ENCODE data around the gene CCDC88C.
A peak's percentile ranks its signal among the peaks of the same experiment; 100 is the strongest.

CCDC88C gene

GRCh38 chr14:91354221-91354916 lies 63.3 kb downstream of the CCDC88C start:
- no peak overlapping the region for H4K91ac ChIP-seq (ENCODE audit: low read depth, low read length, poor library complexity)
- no peak overlapping the region for H2BK120ac ChIP-seq (ENCODE audit: low read depth, low read length)
- no peak overlapping the region for H3K4me3 ChIP-seq (ENCODE audit: low read length in 2 of 2)
- no peak overlapping the region for H3K27ac ChIP-seq (replicated peaks; ENCODE audit: low read length)
- H3K4ac ChIP-seq (ENCODE audit: low read length), result no peak overlapping the region
- no peak overlapping the region for H2BK15ac ChIP-seq (ENCODE audit: low read length)
- H3K9ac ChIP-seq (ENCODE audit: low read depth, low read length, poor library complexity), result no peak overlapping the region
- no peak overlapping the region for H2AFZ ChIP-seq (ENCODE audit: low read length)
- H3K36me3 ChIP-seq (replicated peaks in 1 of 2; ENCODE audit: control insufficient read depth in 2 of 2, insufficient read depth in 2 of 2, low read length in 2 of 2), result peaks cover 5 to 29% of the 10 kb centered on the region in 2 donors
- no peak for DNase-seq (ENCODE audit: low spot score)
- no peak overlapping the region for H3K14ac ChIP-seq (ENCODE audit: low read length)
- no peak overlapping the region for H3K18ac ChIP-seq (ENCODE audit: low read length)
- H2BK5ac ChIP-seq (ENCODE audit: low read length), result no peak overlapping the region
- H2AK5ac ChIP-seq (ENCODE audit: low read depth, low read length), result no peak overlapping the region
- no peaks in the 10 kb centered on the region for H3K27me3 ChIP-seq (ENCODE audit: control insufficient read depth in 3 of 3, insufficient read depth in 3 of 3, low read depth in 1 of 3, low read length in 3 of 3)
- H3K4me2 ChIP-seq (ENCODE audit: insufficient read depth, low read length, poor library complexity, severe bottlenecking), result no peak overlapping the region
- H3K4me1 ChIP-seq (ENCODE audit: control insufficient read depth in 2 of 2, insufficient read depth in 1 of 2, low read depth in 1 of 2, low read length in 2 of 2), result peaks cover 25 to 32% of the 10 kb centered on the region in 2 donors
- no peak overlapping the region for H3K23ac ChIP-seq (ENCODE audit: low read depth, low read length, poor library complexity)
- H4K8ac ChIP-seq (ENCODE audit: low read depth, low read length), result no peak overlapping the region
- H3K9me3 ChIP-seq (replicated peaks in 1 of 2; ENCODE audit: control insufficient read depth in 2 of 2, insufficient read depth in 1 of 2, low read depth in 1 of 2, low read length in 2 of 2), result no peaks in the 10 kb centered on the region
- WGBS, 2 donors (ENCODE audit: extremely low coverage in 2 of 2, insufficient read length in 2 of 2, insufficient replicate concordance in 1 of 2), result no CpG with 5 or more reads among the region's 14 CpGs
- H3K79me1 ChIP-seq (ENCODE audit: low read depth, low read length), result peaks cover 8% of the 10 kb centered on the region
- no peak overlapping the region for H2BK12ac ChIP-seq (ENCODE audit: low read length)

- no peak for DNase-seq (ENCODE audit: low spot score)
- no peak overlapping the region for H3K27ac ChIP-seq (replicated peaks; ENCODE audit: low read length)
These were observed 64.6 kb downstream of the CCDC88C start for GRCh38 chr14:91352728-91353692.

GRCh38 chr14:91352053-91352452 lies 65.6 kb downstream of the CCDC88C start:
- Histone ChIP-seq H3K4me3 (ENCODE audit: low read length in 2 of 2) (no peak overlapping the region), H2BK5ac (ENCODE audit: low read length) (no peak overlapping the region), H3K14ac (ENCODE audit: low read length) (no peak overlapping the region), H3K9ac (ENCODE audit: low read depth, low read length, poor library complexity) (no peak overlapping the region), H3K9me3 (replicated peaks in 1 of 2; ENCODE audit: control insufficient read depth in 2 of 2, insufficient read depth in 1 of 2, low read depth in 1 of 2, low read length in 2 of 2) (no peaks in the 10 kb centered on the region), H2AFZ (ENCODE audit: low read length) (peak overlapping the region; percentile 36), H3K4ac (ENCODE audit: low read length) (no peak overlapping the region), H2BK120ac (ENCODE audit: low read depth, low read length) (no peak overlapping the region), H2BK12ac (ENCODE audit: low read length) (peak overlapping the region; percentile 14), H3K27me3 (ENCODE audit: control insufficient read depth in 3 of 3, insufficient read depth in 3 of 3, low read depth in 1 of 3, low read length in 3 of 3) (no peaks in the 10 kb centered on the region), H3K4me2 (ENCODE audit: insufficient read depth, low read length, poor library complexity, severe bottlenecking) (no peak overlapping the region), H3K79me1 (ENCODE audit: low read depth, low read length) (peaks cover 8% of the 10 kb centered on the region), H3K36me3 (replicated peaks in 1 of 2; ENCODE audit: control insufficient read depth in 2 of 2, insufficient read depth in 2 of 2, low read length in 2 of 2) (peaks cover 2 to 13% of the 10 kb centered on the region in 2 donors), H3K4me1 (ENCODE audit: control insufficient read depth in 2 of 2, insufficient read depth in 1 of 2, low read depth in 1 of 2, low read length in 2 of 2) (peaks cover 28 to 32% of the 10 kb centered on the region in 2 donors), H3K18ac (ENCODE audit: low read length) (peak overlapping the region; percentile 54), H3K27ac (replicated peaks; ENCODE audit: low read length) (peak overlapping the region; percentile 43), H3K23ac (ENCODE audit: low read depth, low read length, poor library complexity) (no peak overlapping the region), H4K91ac (ENCODE audit: low read depth, low read length, poor library complexity) (no peak overlapping the region), H2AK5ac (ENCODE audit: low read depth, low read length) (peak overlapping the region; percentile 82), H2BK15ac (ENCODE audit: low read length) (no peak overlapping the region), H4K8ac (ENCODE audit: low read depth, low read length) (peak overlapping the region; percentile 68)
- no peak for DNase-seq (ENCODE audit: low spot score)
- WGBS, 2 donors (ENCODE audit: extremely low coverage in 2 of 2, insufficient read length in 2 of 2, insufficient replicate concordance in 1 of 2), result no CpG with 5 or more reads among the region's 19 CpGs

More at GRCh38 chr14:91352728-91353692, 64.6 kb downstream of the CCDC88C start:
- Histone ChIP-seq H3K4me1 (ENCODE audit: control insufficient read depth in 2 of 2, insufficient read depth in 1 of 2, low read depth in 1 of 2, low read length in 2 of 2) (peaks cover 26 to 32% of the 10 kb centered on the region in 2 donors), H3K9ac (ENCODE audit: low read depth, low read length, poor library complexity) (no peak overlapping the region), H4K91ac (ENCODE audit: low read depth, low read length, poor library complexity) (no peak overlapping the region), H3K18ac (ENCODE audit: low read length) (no peak overlapping the region), H2BK120ac (ENCODE audit: low read depth, low read length) (no peak overlapping the region), H2AK5ac (ENCODE audit: low read depth, low read length) (peak overlapping the region; percentile 7), H2AFZ (ENCODE audit: low read length) (no peak overlapping the region), H3K36me3 (replicated peaks in 1 of 2; ENCODE audit: control insufficient read depth in 2 of 2, insufficient read depth in 2 of 2, low read length in 2 of 2) (peaks cover 2 to 18% of the 10 kb centered on the region in 2 donors), H2BK12ac (ENCODE audit: low read length) (no peak overlapping the region), H2BK15ac (ENCODE audit: low read length) (peak overlapping the region; percentile 7), H3K79me1 (ENCODE audit: low read depth, low read length) (peaks cover 8% of the 10 kb centered on the region), H3K4me2 (ENCODE audit: insufficient read depth, low read length, poor library complexity, severe bottlenecking) (no peak overlapping the region), H3K14ac (ENCODE audit: low read length) (no peak overlapping the region), H3K23ac (ENCODE audit: low read depth, low read length, poor library complexity) (no peak overlapping the region), H3K9me3 (replicated peaks in 1 of 2; ENCODE audit: control insufficient read depth in 2 of 2, insufficient read depth in 1 of 2, low read depth in 1 of 2, low read length in 2 of 2) (no peaks in the 10 kb centered on the region), H3K27me3 (ENCODE audit: control insufficient read depth in 3 of 3, insufficient read depth in 3 of 3, low read depth in 1 of 3, low read length in 3 of 3) (no peaks in the 10 kb centered on the region), H4K8ac (ENCODE audit: low read depth, low read length) (no peak overlapping the region), H3K4me3 (ENCODE audit: low read length in 2 of 2) (no peak overlapping the region), H3K4ac (ENCODE audit: low read length) (no peak overlapping the region), H2BK5ac (ENCODE audit: low read length) (no peak overlapping the region)
- WGBS, 2 donors (ENCODE audit: extremely low coverage in 2 of 2, insufficient read length in 2 of 2, insufficient replicate concordance in 1 of 2), result no CpG with 5 or more reads among the region's 17 CpGs

GRCh38 chr14:91351512-91351862 lies 66.1 kb downstream of the CCDC88C start:
- Histone ChIP-seq H3K27ac (replicated peaks; ENCODE audit: low read length) (no peak overlapping the region), H3K4me1 (ENCODE audit: control insufficient read depth in 2 of 2, insufficient read depth in 1 of 2, low read depth in 1 of 2, low read length in 2 of 2) (peaks cover 32 to 33% of the 10 kb centered on the region in 2 donors)

More at GRCh38 chr14:91351512-91351862, 66.1 kb downstream of the CCDC88C start:
- Histone ChIP-seq H3K27me3 (ENCODE audit: control insufficient read depth in 3 of 3, insufficient read depth in 3 of 3, low read depth in 1 of 3, low read length in 3 of 3) (no peaks in the 10 kb centered on the region), H2BK5ac (ENCODE audit: low read length) (no peak overlapping the region), H3K4ac (ENCODE audit: low read length) (peak overlapping the region; percentile 10), H3K79me1 (ENCODE audit: low read depth, low read length) (peaks cover 8% of the 10 kb centered on the region), H3K9ac (ENCODE audit: low read depth, low read length, poor library complexity) (no peak overlapping the region), H3K4me3 (ENCODE audit: low read length in 2 of 2) (no peak overlapping the region), H3K23ac (ENCODE audit: low read depth, low read length, poor library complexity) (no peak overlapping the region), H4K8ac (ENCODE audit: low read depth, low read length) (peak overlapping the region; percentile 68), H3K18ac (ENCODE audit: low read length) (peak overlapping the region; percentile 54), H2BK15ac (ENCODE audit: low read length) (peak overlapping the region; percentile 30), H2BK12ac (ENCODE audit: low read length) (peak overlapping the region; percentile 14), H3K4me2 (ENCODE audit: insufficient read depth, low read length, poor library complexity, severe bottlenecking) (no peak overlapping the region), H2BK120ac (ENCODE audit: low read depth, low read length) (no peak overlapping the region), H3K9me3 (replicated peaks in 1 of 2; ENCODE audit: control insufficient read depth in 2 of 2, insufficient read depth in 1 of 2, low read depth in 1 of 2, low read length in 2 of 2) (no peaks in the 10 kb centered on the region), H2AK5ac (ENCODE audit: low read depth, low read length) (peak overlapping the region; percentile 82), H2AFZ (ENCODE audit: low read length) (no peak overlapping the region), H3K36me3 (replicated peaks in 1 of 2; ENCODE audit: control insufficient read depth in 2 of 2, insufficient read depth in 2 of 2, low read length in 2 of 2) (peaks cover 0 to 9% of the 10 kb centered on the region in 2 donors), H4K91ac (ENCODE audit: low read depth, low read length, poor library complexity) (no peak overlapping the region), H3K14ac (ENCODE audit: low read length) (peak overlapping the region; percentile 64)
- no CpG with 5 or more reads among the region's 10 CpGs for WGBS, 2 donors (ENCODE audit: extremely low coverage in 2 of 2, insufficient read length in 2 of 2, insufficient replicate concordance in 1 of 2)
- DNase-seq (ENCODE audit: low spot score), result no peak

Data from neuronal stem cell (in vitro differentiated cells).